ENCODE results near the gene LYRM4.

LYRM4 gene

GRCh38 chr6:5104667-5105066 is 156.1 kb downstream of the LYRM4 start:
- H3K79me2 ChIP-seq (ENCODE audit: insufficient read depth, low read length), result no peaks in the 10 kb centered on the region
- H3K4me3 ChIP-seq (ENCODE audit: low read depth, low read length, poor library complexity, severe bottlenecking), result no peak overlapping the region
- no peaks in the 10 kb centered on the region for H3K36me3 ChIP-seq (ENCODE audit: insufficient read depth, low read length)
- no peaks in the 10 kb centered on the region for H3K9me2 ChIP-seq (ENCODE audit: low read depth, low read length)
- no peak overlapping the region for H3K9ac ChIP-seq (ENCODE audit: low read length)
- no peak overlapping the region for H3K4me2 ChIP-seq (ENCODE audit: low read length)
- TF ChIP-seq CTCF (IDR thresholded peaks at IDR 0.05; ENCODE audit: low read length) (no peak), EZH2 (IDR thresholded peaks at IDR 0.05; ENCODE audit: borderline replicate concordance, low read length) (no peak)
- no peaks in the 10 kb centered on the region for H3F3A ChIP-seq (ENCODE audit: insufficient read depth, low read length)
- no peaks in the 10 kb centered on the region for H3K27me3 ChIP-seq (ENCODE audit: insufficient read depth, low read length)
- no peaks in the 10 kb centered on the region for H4K20me1 ChIP-seq (ENCODE audit: insufficient read depth, low read length)
- H2AFZ ChIP-seq (ENCODE audit: low read length), result no peak overlapping the region
- no peaks in the 10 kb centered on the region for H3K9me3 ChIP-seq (ENCODE audit: low read length)
- no peaks in the 10 kb centered on the region for H3K4me1 ChIP-seq (ENCODE audit: insufficient read depth, low read length, severe bottlenecking)
- no peak overlapping the region for H3K27ac ChIP-seq (ENCODE audit: low read depth, low read length, poor library complexity, severe bottlenecking)

- Histone ChIP-seq H3K79me2 (ENCODE audit: insufficient read depth, low read length) (no peaks in the 10 kb centered on the region), H3K36me3 (ENCODE audit: insufficient read depth, low read length) (no peaks in the 10 kb centered on the region), H3K9me3 (ENCODE audit: low read length) (no peaks in the 10 kb centered on the region), H3K27me3 (ENCODE audit: insufficient read depth, low read length) (no peaks in the 10 kb centered on the region), H3K4me1 (ENCODE audit: insufficient read depth, low read length, severe bottlenecking) (no peaks in the 10 kb centered on the region), H3K4me3 (ENCODE audit: low read depth, low read length, poor library complexity, severe bottlenecking) (no peak overlapping the region), H3K9ac (ENCODE audit: low read length) (no peak overlapping the region), H3K27ac (ENCODE audit: low read depth, low read length, poor library complexity, severe bottlenecking) (no peak overlapping the region), H3K4me2 (ENCODE audit: low read length) (no peak overlapping the region), H3F3A (ENCODE audit: insufficient read depth, low read length) (no peaks in the 10 kb centered on the region), H4K20me1 (ENCODE audit: insufficient read depth, low read length) (no peaks in the 10 kb centered on the region), H2AFZ (ENCODE audit: low read length) (no peak overlapping the region), H3K9me2 (ENCODE audit: low read depth, low read length) (no peaks in the 10 kb centered on the region)
- TF ChIP-seq EZH2 (IDR thresholded peaks at IDR 0.05; ENCODE audit: borderline replicate concordance, low read length) (no peak), CTCF (IDR thresholded peaks at IDR 0.05; ENCODE audit: low read length) (no peak)
These were observed 157.5 kb downstream of the LYRM4 start for GRCh38 chr6:5103250-5103649.

GRCh38 chr6:5102267-5102970 is 158.3 kb downstream of the LYRM4 start:
- no peaks in the 10 kb centered on the region for H3K79me2 ChIP-seq (ENCODE audit: insufficient read depth, low read length)
- TF ChIP-seq EZH2 (IDR thresholded peaks at IDR 0.05; ENCODE audit: borderline replicate concordance, low read length) (no peak), CTCF (IDR thresholded peaks at IDR 0.05; ENCODE audit: low read length) (no peak)
- no peak overlapping the region for H3K4me2 ChIP-seq (ENCODE audit: low read length)

More at GRCh38 chr6:5102267-5102970, 158.3 kb downstream of the LYRM4 start:
- Histone ChIP-seq H3K9ac (ENCODE audit: low read length) (no peak overlapping the region), H3K27ac (ENCODE audit: low read depth, low read length, poor library complexity, severe bottlenecking) (no peak overlapping the region), H4K20me1 (ENCODE audit: insufficient read depth, low read length) (no peaks in the 10 kb centered on the region), H3K4me1 (ENCODE audit: insufficient read depth, low read length, severe bottlenecking) (no peaks in the 10 kb centered on the region), H2AFZ (ENCODE audit: low read length) (no peak overlapping the region), H3K4me3 (ENCODE audit: low read depth, low read length, poor library complexity, severe bottlenecking) (no peak overlapping the region), H3K36me3 (ENCODE audit: insufficient read depth, low read length) (no peaks in the 10 kb centered on the region), H3K27me3 (ENCODE audit: insufficient read depth, low read length) (no peaks in the 10 kb centered on the region), H3F3A (ENCODE audit: insufficient read depth, low read length) (no peaks in the 10 kb centered on the region), H3K9me2 (ENCODE audit: low read depth, low read length) (no peaks in the 10 kb centered on the region), H3K9me3 (ENCODE audit: low read length) (no peaks in the 10 kb centered on the region)

Measured in OCI-LY1 (cell line).